HL-60/S4 treated with phorbol 12-myristate 13-acetate at 8.2 ng/mL for 4 days and 3 days (cell line): ENCODE results near the gene RPSA.
"Not testable (repeated sequence)": the region's sequence is repeated elsewhere in the genome, so short reads cannot be mapped to it uniquely, and the experiment has no call there.

Source experiments
- in situ Hi-C: fragments of 300-500 bp; cut with MboI; formaldehyde crosslinking; loops from 2 replicates; pipeline ENCODE4 v1.15.0; 2022; ENCODE audit warnings: low sequenced_read_pairs

The RPSA gene

DNA sequence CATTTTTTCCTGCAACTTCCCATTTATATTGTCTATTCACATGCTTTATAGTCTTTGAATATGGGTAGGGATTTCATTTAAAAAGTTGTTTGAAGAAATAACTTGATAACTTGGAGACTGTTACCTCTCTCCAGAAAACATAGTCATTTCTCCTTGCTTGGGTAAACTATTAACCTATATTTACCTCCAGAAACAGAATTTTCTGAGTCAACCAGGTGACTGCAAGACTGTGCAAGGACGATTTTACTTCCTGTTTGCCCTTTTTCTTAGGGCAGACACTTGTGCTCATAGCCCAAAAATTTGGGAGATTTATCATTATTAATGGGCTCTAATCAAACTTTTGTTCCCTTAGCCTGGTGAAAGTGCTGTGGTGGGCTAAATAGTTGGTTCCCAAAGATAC lies 46.6 kb downstream of the RPSA start:
- in situ Hi-C loops = no loop called here

DNA sequence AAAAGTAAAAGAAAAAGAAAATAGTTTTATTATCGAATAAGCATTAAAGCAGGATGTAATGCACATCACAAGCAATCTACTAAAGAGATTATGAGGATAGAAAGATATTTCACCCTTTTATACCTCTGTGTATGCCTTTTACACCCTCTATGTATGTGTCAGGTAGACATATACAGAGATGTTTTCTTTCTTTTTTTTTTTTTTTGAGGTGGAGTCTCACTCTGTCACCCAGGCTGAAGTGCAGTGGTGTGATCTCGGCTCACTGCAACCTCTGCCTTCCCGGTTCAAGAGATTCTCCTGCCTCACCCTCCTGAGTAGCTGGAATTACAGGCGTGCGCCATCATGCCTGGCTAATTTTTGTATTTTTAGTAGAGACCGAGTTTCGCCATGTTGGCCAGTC lies 47.4 kb downstream of the RPSA start:
- in situ Hi-C loops = not testable (repeated sequence)

DNA sequence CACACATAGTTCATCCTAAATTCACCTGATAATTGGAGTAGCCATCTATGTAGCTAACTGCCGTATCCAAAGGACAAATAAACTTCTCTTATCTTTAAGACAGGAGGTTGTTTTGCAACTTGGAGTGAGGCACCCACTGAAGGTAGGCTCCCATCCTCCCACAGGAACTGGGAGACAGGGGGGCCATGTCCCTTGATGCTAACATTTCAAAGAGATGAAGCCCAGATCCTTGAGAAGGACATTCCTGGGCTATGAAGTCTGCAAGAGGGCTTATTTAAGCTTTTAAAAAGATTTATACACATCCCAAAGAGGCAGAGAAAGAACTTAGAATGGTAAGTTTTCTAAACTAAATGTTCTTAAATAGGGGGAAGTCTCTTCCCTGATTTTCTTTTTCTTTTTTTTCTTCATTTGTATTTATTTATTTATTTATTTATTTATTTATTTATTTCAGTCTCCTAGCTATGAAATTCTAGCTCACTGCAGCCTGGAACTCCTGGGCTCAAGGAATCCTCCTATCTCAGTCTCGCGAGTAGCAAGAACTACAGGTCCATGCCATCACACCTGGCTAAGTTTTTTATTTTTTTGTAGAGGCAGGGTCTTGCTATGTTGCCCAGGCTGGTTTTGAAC lies 48.2 kb downstream of the RPSA start:
- in situ Hi-C loops = no loop called here

GRCh38 chr3:39456159-39456558 lies 49.6 kb downstream of the RPSA start:
- in situ Hi-C loops = no loop called here

DNA sequence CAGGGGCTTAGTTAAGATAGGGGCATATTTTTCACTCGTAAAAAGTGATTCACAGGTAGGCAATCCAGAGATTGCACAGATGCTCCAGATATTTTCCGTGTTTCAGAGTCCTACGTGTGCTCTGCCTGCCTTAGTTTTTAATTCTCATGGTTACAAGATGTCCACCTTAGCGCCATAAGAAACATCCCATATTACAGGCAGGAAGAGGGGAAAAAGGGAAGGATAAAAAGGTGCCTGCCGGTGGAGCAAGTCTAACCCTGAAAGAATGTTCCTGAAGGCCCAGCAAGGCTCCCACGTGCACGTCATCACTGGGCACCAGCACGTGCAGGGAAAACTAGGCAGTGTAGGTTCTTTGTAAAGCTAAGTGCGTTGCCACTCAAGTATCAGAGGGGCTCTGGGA lies 50.8 kb downstream of the RPSA start:
- in situ Hi-C loops = no loop called here

- in situ Hi-C loops = not testable (repeated sequence)
These were observed 52.1 kb downstream of the RPSA start for GRCh38 chr3:39458579-39458978.

GRCh38 chr3:39460677-39461076 lies 54.2 kb downstream of the RPSA start:
- in situ Hi-C loops = no loop called here
